22Rv1 (cell line): ENCODE measurements around the gene CMIP.

Source experiments
- CTCF ChIP-seq: fragments of 450-650 bp; IDR thresholded peaks from 2 replicates; pipeline ENCODE4 v1.5.1; 2017; ENCODE audit warnings: mild to moderate bottlenecking
- ZFX ChIP-seq: fragments of 450-650 bp; IDR thresholded peaks from 2 replicates; pipeline ENCODE4 v1.6.1; 2017; ENCODE audit warnings: antibody characterized with exemption, borderline replicate concordance

- TF ChIP-seq CTCF (no peak), ZFX (no peak)
Observed at GRCh38 chr16:81486540-81487061, 42.0 kb downstream of the CMIP start.
